ENCODE results near the gene IL32. TPM values are rescaled to one million over a fixed set of nuclear protein-coding genes. Genes with fewer than 3 reads are reported as not detected.

The IL32 gene
- total and polyA plus RNA-seq, 2 of the 4 experiments (the other 2 are of a cell fraction) = 25.6 to 95.7 TPM

DNA sequence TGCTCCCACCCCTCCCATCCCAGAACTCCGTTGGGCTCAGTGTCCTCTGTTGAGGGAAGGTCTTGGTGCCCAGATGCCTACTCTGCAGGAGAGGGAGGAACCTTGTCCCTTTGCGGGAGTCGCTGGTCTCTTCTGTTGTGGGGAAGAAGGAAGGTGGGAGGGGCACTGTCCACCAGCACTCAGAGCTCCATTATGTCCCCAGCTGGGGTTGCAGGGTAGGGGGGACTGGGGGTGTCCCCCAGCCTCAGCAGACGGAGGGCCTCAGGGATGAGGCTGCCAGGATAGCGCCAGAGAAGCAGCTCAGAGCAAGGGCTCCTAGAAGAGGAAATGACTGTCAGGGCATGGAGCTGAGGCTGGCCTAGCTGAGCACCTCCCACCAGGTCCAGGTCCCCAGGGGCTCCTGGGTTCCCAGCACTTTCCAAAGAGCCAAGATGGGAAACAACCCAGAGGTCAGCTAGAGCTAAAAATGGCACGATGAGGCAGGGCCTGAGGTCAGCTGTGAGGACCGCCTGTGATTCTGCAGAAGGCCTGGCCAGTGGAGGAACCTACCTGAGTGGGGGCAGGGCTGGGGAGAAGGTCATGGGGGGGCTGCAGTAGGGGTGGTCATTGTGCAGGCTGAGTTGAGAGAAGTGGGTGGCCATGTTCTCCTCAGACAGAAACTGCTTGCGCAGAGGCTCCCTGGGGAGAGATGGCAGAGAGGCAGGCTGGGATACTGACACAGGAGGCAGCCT is 42.6 kb upstream of the IL32 start:
- no TSS peak for BruUV-seq (replicated peaks)
- Histone ChIP-seq H2AK9ac (replicated peaks; ENCODE audit: low read depth, low read length, poor library complexity) (peak overlapping the region; percentile 93), H3K4ac (ENCODE audit: low read depth, low read length) (peak overlapping the region; percentile 99), H2BK120ac (ENCODE audit: low read depth, low read length) (peak overlapping the region; percentile 93), H3K27me3 (ENCODE audit: control insufficient read depth, insufficient read depth, low read length) (no peaks in the 10 kb centered on the region), H3K9ac (ENCODE audit: low read depth, low read length) (peak overlapping the region; percentile 99), H3K4me3 (ENCODE audit: insufficient read depth, low read depth, low read length) (peak overlapping the region; percentile 57), H3K23ac (ENCODE audit: low read depth, low read length) (peak overlapping the region; percentile 99), H3K9me1 (ENCODE audit: insufficient read depth, low read length) (no peaks in the 10 kb centered on the region), H4K91ac (ENCODE audit: insufficient read depth, low read depth, low read length) (peak overlapping the region; percentile 99), H3K36me3 (ENCODE audit: control insufficient read depth, insufficient read depth, low read length) (peaks cover 22% of the 10 kb centered on the region), H2BK5ac (ENCODE audit: low read depth, low read length, poor library complexity, severe bottlenecking) (peak overlapping the region; percentile 99), H2BK15ac (ENCODE audit: low read depth, low read length) (peak overlapping the region; percentile 87; the same call in 2 of the 3 replicates), H3K4me1 (ENCODE audit: control insufficient read depth, insufficient read depth, low read length) (peaks cover 11% of the 10 kb centered on the region), H3K56ac (ENCODE audit: extremely low read depth, insufficient read depth, low read length) (peak overlapping the region; percentile 100), H3K4me2 (ENCODE audit: low read depth, low read length) (peak overlapping the region; percentile 95), H3K79me1 (ENCODE audit: low read depth in 1 of 2, low read length in 2 of 2) (peaks cover 0 to 27% of the 10 kb centered on the region in 2 experiments; a peak in 2 of 4 replicates), H3K14ac (replicated peaks; ENCODE audit: low read depth, low read length) (peak overlapping the region; percentile 97), H4K20me1 (ENCODE audit: insufficient read depth, low read length) (peaks cover 33% of the 10 kb centered on the region), H3K9me3 (ENCODE audit: control insufficient read depth, insufficient read depth, low read length) (no peaks in the 10 kb centered on the region), H4K5ac (ENCODE audit: low read depth, low read length) (peak overlapping the region; percentile 90), H2AK5ac (ENCODE audit: low read depth, low read length) (peak overlapping the region; percentile 99), H3K18ac (ENCODE audit: low read depth, low read length) (peak overlapping the region; percentile 96), H2BK20ac (ENCODE audit: low read depth, low read length) (peak overlapping the region; percentile 53), H4K8ac (ENCODE audit: low read depth in 2 of 2, low read length in 2 of 2) (peak overlapping the region; percentile 98), H3K27ac (ENCODE audit: insufficient read depth, low read length) (peak overlapping the region; percentile 100), H2AFZ (replicated peaks; ENCODE audit: low read length, poor library complexity) (peak overlapping the region; percentile 16)
- in situ Hi-C loops (cut with MboI; ENCODE audit: low sequenced_read_pairs) (no loop called here), dilution Hi-C loops (cut with HindIII; ENCODE audit: low sequenced_read_pairs, unreplicated experiment) (no loop called here), intact Hi-C loops (cut with micrococcal nuclease) (loop anchor here (1.0 kb wide), 1 partner anchor 40 kb away; no protein-coding TSS in a partner anchor)
- 0% methylated on average over 1 of the region's 8 CpGs; no CpG with 5 or more reads in 1 of the 2 experiments for WGBS, 2 experiments (ENCODE audit: extremely low coverage in 2 of 2, insufficient read length in 1 of 2)
- ChIA-PET POLR2A (ENCODE audit: unreplicated experiment) (interaction anchor here (0.5 to 2.0 kb wide), 5 partner anchors 9 to 110 kb away, joined by 3 to 7 read pairs (median 3); partner anchors contain the start of gene CLDN9), CTCF (interaction anchor here (0.9 to 2.7 kb wide), 3 partner anchors 8 to 107 kb away, joined by 3 to 12 read pairs (median 6); no protein-coding TSS in a partner anchor)
- DNase-seq (peak; percentile 20), ATAC-seq (ENCODE audit: low read depth) (no peak)
- TF ChIP-seq POLR2A (IDR thresholded peaks at IDR 0.05; ENCODE audit: low read depth, low read length) = peak; percentile 3; the same call in 1 of the 2 replicates
- TF ChIP-seq, protein P1, sequence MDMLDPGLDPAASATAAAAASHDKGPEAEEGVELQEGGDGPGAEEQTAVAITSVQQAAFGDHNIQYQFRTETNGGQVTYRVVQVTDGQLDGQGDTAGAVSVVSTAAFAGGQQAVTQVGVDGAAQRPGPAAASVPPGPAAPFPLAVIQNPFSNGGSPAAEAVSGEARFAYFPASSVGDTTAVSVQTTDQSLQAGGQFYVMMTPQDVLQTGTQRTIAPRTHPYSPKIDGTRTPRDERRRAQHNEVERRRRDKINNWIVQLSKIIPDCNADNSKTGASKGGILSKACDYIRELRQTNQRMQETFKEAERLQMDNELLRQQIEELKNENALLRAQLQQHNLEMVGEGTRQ (IDR thresholded peaks at IDR 0.05; ENCODE audit: low read depth, low read length) = no peak
- no peak for TF ChIP-seq SMC3 (IDR thresholded peaks at IDR 0.05; ENCODE audit: low read depth, low read length)

Data from IMR-90 (cell line).